Smooth muscle cell (in vitro differentiated cells): ENCODE measurements around the gene WASF2. TPM values are rescaled to one million over a fixed set of nuclear protein-coding genes. Genes with fewer than 3 reads are reported as not detected.
"Not testable (repeated sequence)": the region's sequence is repeated elsewhere in the genome, so short reads cannot be mapped to it uniquely, and the experiment has no call there.

Source experiments
- DNase-seq: peaks from one replicate; lab custom pipeline; 2025; ENCODE audit not compliant: unreplicated experiment; lab: John Stamatoyannopoulos, UW
- H2AFZ ChIP-seq: fragments of 200-600 bp; sonication (generic); 2 replicates; pipeline ENCODE4 v1.6.0; 2016; ENCODE audit warnings: antibody characterized with exemption, low read depth, mild to moderate bottlenecking
- H3F3A ChIP-seq: fragments of 200-600 bp; sonication (generic); 2 replicates; pipeline ENCODE4 v1.6.0; 2017; ENCODE audit warnings: antibody characterized with exemption, low read depth
- H3K27ac ChIP-seq: fragments of 200-600 bp; sonication (generic); 2 replicates; pipeline ENCODE4 v1.5.1; 2016; ENCODE audit warnings: low read depth, mild to moderate bottlenecking
- H3K27me3 ChIP-seq: fragments of 200-600 bp; sonication (generic); 2 replicates; pipeline ENCODE4 v1.6.1; 2016; ENCODE audit warnings: low read depth, mild to moderate bottlenecking
- H3K36me3 ChIP-seq: fragments of 200-600 bp; sonication (generic); 2 replicates; pipeline ENCODE4 v1.5.1; 2016; ENCODE audit warnings: low read depth
- H3K4me1 ChIP-seq: fragments of 200-600 bp; sonication (generic); 2 replicates; pipeline ENCODE4 v1.5.1; 2016; ENCODE audit warnings: low read depth
- H3K4me2 ChIP-seq: fragments of 200-600 bp; sonication (generic); 2 replicates; pipeline ENCODE4 v1.6.0; 2016; ENCODE audit warnings: mild to moderate bottlenecking
- H3K4me3 ChIP-seq: fragments of 200-600 bp; sonication (generic); 2 replicates; pipeline ENCODE4 v1.5.1; 2016; ENCODE audit warnings: mild to moderate bottlenecking
- H3K79me2 ChIP-seq: fragments of 200-600 bp; sonication (generic); 2 replicates; pipeline ENCODE4 v1.6.0; 2016; ENCODE audit warnings: low read depth, mild to moderate bottlenecking
- H3K9ac ChIP-seq: fragments of 200-600 bp; sonication (generic); 2 replicates; pipeline ENCODE4 v1.6.0; 2016; ENCODE audit warnings: low read depth
- H3K9me3 ChIP-seq: fragments of 200-600 bp; sonication (generic); replicated peaks from 2 replicates; pipeline ENCODE4 v1.5.1; 2016; ENCODE audit warnings: low read depth
- H4K20me1 ChIP-seq: fragments of 200-600 bp; sonication (generic); 2 replicates; pipeline ENCODE4 v1.6.0; 2016; ENCODE audit warnings: low read depth
- WGBS: methylation state at CpG from one replicate; pipeline ENCODE4 v1.1.7; 2016; ENCODE audit warnings: low lambda C conversion rate; 5-methylcytosine and 5-hydroxymethylcytosine counted together
- polyA plus RNA-seq: library from polyadenylated mRNA; unstranded; fragments of >200 nt; fragmentation: Nextera tagmentation; extraction: Ambion mirVana; gene quantifications from 2 replicates; pipeline ENCODE4 v1.2.1, GENCODE V29; 2016
- total RNA-seq: library from RNA; depleted of rRNA; stranded (reverse); fragments of >200 nt; gene quantifications from 2 replicates; pipeline ENCODE4 v1.2.3, GENCODE V29; 2014
- TF ChIP-seq, protein P1 (sequence below): fragments of 200-600 bp; sonication (generic); IDR thresholded peaks from 2 replicates; pipeline ENCODE4 v1.5.1; 2017; ENCODE audit warnings: borderline replicate concordance, mild to moderate bottlenecking, antibody characterized with exemption; ENCODE audit not compliant: insufficient read depth, poor library complexity, severe bottlenecking

The WASF2 gene
- total and polyA plus RNA-seq, 2 experiments from 2014 or later = 34.3 to 46.1 TPM

DNA sequence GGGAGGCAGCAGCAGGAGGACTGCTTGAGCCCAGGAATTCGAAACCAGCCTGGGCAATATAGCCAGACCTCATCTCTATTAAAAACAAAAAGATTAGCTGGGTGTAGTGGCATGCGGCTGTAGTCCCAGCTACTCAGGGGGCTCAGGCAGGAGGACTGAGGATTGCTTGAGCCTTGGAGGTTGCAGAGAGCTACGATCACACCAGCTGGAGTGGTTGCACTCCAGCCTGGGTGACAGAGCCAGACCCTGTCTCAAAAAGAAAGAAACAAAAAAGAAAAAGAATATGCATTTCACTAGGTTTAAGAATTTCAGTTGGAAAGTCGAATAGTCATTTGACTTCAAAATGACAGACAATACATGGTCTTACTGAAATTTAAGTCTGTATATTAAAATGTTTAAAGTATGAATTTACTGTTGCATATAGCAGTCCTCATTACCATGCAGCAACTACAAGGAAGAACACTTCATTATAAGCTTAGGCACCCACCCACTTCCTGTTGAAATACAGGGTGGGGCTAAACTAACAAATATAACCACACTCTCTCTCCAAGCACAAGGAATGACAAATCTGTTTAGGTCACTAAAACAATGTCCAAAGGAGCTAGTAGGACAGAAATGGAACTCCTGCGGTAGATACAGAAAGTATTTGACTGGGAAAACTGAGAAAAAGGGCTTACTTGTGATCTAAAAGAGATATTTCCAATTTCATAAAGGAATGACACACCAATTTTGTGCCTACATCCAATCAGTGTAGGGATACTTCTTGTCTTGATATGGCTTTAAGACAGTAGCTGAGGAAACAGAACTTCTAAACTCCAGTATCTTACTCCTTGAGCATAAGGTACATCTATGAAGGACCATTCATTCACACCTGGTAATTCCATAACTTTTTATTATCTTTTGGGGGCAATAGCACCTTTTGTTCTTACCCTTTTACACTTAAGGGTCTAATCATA is 53.5 kb downstream of the WASF2 start:
- peaks cover 18% of the 10 kb centered on the region for H3K4me1 ChIP-seq
- no peaks in the 10 kb centered on the region for H3K36me3 ChIP-seq
- H3K27ac ChIP-seq = peak overlapping the region; percentile 54
- H4K20me1 ChIP-seq = peaks cover 98% of the 10 kb centered on the region
- H3K4me2 ChIP-seq = peak overlapping the region; percentile 18
- H3K79me2 ChIP-seq = peaks cover 93% of the 10 kb centered on the region
- no peaks in the 10 kb centered on the region for H3K9me3 ChIP-seq
- DNase-seq = no peak
- H3K27me3 ChIP-seq = no peaks in the 10 kb centered on the region
- TF ChIP-seq, protein P1, sequence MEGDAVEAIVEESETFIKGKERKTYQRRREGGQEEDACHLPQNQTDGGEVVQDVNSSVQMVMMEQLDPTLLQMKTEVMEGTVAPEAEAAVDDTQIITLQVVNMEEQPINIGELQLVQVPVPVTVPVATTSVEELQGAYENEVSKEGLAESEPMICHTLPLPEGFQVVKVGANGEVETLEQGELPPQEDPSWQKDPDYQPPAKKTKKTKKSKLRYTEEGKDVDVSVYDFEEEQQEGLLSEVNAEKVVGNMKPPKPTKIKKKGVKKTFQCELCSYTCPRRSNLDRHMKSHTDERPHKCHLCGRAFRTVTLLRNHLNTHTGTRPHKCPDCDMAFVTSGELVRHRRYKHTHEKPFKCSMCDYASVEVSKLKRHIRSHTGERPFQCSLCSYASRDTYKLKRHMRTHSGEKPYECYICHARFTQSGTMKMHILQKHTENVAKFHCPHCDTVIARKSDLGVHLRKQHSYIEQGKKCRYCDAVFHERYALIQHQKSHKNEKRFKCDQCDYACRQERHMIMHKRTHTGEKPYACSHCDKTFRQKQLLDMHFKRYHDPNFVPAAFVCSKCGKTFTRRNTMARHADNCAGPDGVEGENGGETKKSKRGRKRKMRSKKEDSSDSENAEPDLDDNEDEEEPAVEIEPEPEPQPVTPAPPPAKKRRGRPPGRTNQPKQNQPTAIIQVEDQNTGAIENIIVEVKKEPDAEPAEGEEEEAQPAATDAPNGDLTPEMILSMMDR = no peak
- no peak overlapping the region for H3K4me3 ChIP-seq
- WGBS = 70% methylated on average over 5 of the region's 5 CpGs
- H3K9ac ChIP-seq = no peak overlapping the region
- no peak overlapping the region for H2AFZ ChIP-seq
- peaks cover 9% of the 10 kb centered on the region for H3F3A ChIP-seq

DNA sequence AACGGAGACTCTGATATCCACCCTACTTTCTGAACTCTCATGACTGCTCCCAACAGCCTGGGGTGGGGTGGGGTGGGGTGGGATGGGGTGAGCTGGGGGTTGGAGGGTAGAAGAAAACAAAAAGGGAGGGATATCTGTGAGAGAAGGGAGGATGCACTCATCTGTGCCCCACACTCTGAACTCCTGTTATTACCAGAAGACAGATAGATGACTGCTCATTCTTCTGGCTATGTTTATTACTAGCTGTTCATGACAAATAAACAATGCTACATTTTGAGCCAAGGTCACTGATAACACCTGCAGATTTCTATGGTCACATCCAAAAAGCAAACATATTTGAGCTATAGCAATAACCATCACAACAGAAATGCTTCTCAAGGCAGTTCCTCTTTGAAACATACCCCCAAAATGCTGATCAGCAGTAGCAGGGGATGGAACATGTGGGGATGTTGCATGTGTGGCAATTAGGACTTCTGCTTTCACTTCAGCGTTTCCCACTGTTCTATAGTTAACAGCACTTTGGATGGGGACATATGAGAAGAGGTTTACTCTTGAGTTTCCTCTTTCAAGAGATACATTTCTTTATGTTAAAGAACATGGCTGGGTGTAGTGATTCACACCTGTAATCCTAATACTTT is 54.3 kb downstream of the WASF2 start:
- H3K4me2 ChIP-seq = peak overlapping the region; percentile 18
- TF ChIP-seq, protein P1 = no peak
- H3K27me3 ChIP-seq = no peaks in the 10 kb centered on the region
- H4K20me1 ChIP-seq = peaks cover 99% of the 10 kb centered on the region
- H3K4me1 ChIP-seq = peaks cover 18% of the 10 kb centered on the region
- H3K79me2 ChIP-seq = peaks cover 95% of the 10 kb centered on the region
- no peaks in the 10 kb centered on the region for H3K9me3 ChIP-seq
- no peak overlapping the region for H3K9ac ChIP-seq
- no peak for DNase-seq
- H2AFZ ChIP-seq = no peak overlapping the region
- peak overlapping the region; percentile 54 for H3K27ac ChIP-seq
- H3K36me3 ChIP-seq = no peaks in the 10 kb centered on the region
- no peak overlapping the region for H3K4me3 ChIP-seq
- WGBS = 92% methylated on average over 2 of the region's 2 CpGs
- peaks cover 9% of the 10 kb centered on the region for H3F3A ChIP-seq

DNA sequence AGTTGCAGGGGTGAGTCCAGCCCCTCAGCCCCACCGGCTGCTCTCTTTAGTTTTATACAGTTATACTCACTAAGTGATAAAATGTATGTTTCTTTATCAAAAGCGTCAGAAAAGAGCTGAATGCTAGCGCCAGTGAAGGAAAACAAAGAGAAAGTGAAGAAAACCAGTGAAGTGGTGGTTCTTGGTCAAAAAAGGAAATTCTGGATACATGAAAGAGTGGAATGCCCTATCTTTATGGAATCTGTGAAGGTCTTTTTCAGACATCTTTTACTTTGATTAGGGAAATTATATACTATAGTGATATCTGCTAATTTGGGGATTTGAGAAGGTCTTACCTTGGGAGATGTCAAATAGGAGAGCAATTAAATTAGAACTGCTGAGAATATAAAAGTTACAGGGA is 56.3 kb downstream of the WASF2 start:
- no peak for DNase-seq
- TF ChIP-seq, protein P1 = no peak
- Histone ChIP-seq H3K27ac (no peak overlapping the region), H3K9me3 (no peaks in the 10 kb centered on the region), H3K36me3 (no peaks in the 10 kb centered on the region), H3K4me3 (no peak overlapping the region), H3K9ac (no peak overlapping the region), H3K4me2 (no peak overlapping the region), H3K27me3 (no peaks in the 10 kb centered on the region), H2AFZ (no peak overlapping the region), H3K79me2 (peaks cover 92% of the 10 kb centered on the region), H3K4me1 (peaks cover 19% of the 10 kb centered on the region), H4K20me1 (peaks cover 99% of the 10 kb centered on the region), H3F3A (peaks cover 5% of the 10 kb centered on the region)
- 98% methylated on average over 3 of the region's 3 CpGs for WGBS

DNA sequence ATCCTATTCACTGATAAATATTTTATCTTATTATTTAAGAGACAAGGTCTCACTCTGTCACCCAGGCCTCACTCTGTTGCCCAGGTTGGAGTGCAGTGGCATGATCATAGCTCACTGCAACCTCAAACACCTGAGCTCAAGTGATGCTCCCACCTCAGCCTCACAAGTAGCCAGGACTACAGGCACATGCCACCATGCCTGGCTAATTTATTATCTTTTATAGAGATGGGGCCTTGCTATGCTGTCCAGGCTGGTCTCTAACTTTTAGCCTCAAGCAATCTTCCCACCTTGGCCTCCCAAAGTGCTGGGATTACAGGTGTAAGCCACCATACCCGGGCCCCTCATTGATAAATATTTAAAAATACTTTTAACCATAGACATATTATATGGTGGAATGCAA is 57.2 kb downstream of the WASF2 start:
- not testable (repeated sequence) for H2AFZ ChIP-seq, H3K27me3 ChIP-seq, DNase-seq, H3K4me3 ChIP-seq, H3K36me3 ChIP-seq, H3K27ac ChIP-seq, H3K9me3 ChIP-seq, H3K9ac ChIP-seq, H3F3A ChIP-seq, H3K4me2 ChIP-seq
- H4K20me1 ChIP-seq = peaks cover 99% of the 10 kb centered on the region
- WGBS = 100% methylated on average over 1 of the region's 1 CpG
- peaks cover 82% of the 10 kb centered on the region for H3K79me2 ChIP-seq
- H3K4me1 ChIP-seq = peaks cover 20% of the 10 kb centered on the region
